Fibroblast of pulmonary artery (primary cell): ENCODE results near the gene RELN.
A peak's percentile ranks its signal among the peaks of the same experiment; 100 is the strongest.
"Not testable (repeated sequence)": the region's sequence is repeated elsewhere in the genome, so short reads cannot be mapped to it uniquely, and the experiment has no call there.

Experiments
- DNase-seq: peaks from one replicate; pipeline ENCODE4 v3.0.0-alpha.2; 2010; ENCODE audit warnings: low read depth
- H3K4me3 ChIP-seq: replicated peaks from 2 replicates; pipeline ENCODE4 v1.5.1; 2011; ENCODE audit warnings: low read depth, mild to moderate bottlenecking, control low read depth, low read length, moderate library complexity
- CTCF ChIP-seq: IDR thresholded peaks from 2 replicates; pipeline ENCODE4 v1.5.1; 2011; ENCODE audit warnings: mild to moderate bottlenecking, control low read depth, low read length, inconsistent platforms; ENCODE audit errors: missing control alignments

Gene RELN

GRCh38 chr7:103989200-103989784 is at the start of gene RELN:
Gene RELN, minus strand, starts transcription at chr7:103989658. Its CDS starts 302 bp downstream, at chr7:103989356.
- peak; percentile 19 for DNase-seq
- TF ChIP-seq CTCF, result no peak
- H3K4me3 ChIP-seq, result peak within 1 kb of the TSS; percentile 52

- TF ChIP-seq CTCF, result no peak
- H3K4me3 ChIP-seq, result no peak overlapping the region
- no peak for DNase-seq
These were observed 48.7 kb upstream of the RELN start for GRCh38 chr7:104038136-104038535.

- not testable (repeated sequence) for DNase-seq, H3K4me3 ChIP-seq
These were observed 47.4 kb upstream of the RELN start for GRCh38 chr7:104036889-104037288.

GRCh38 chr7:104035351-104035750 is 45.9 kb upstream of the RELN start:
- H3K4me3 ChIP-seq, result no peak overlapping the region
- DNase-seq, result no peak
- TF ChIP-seq CTCF, result no peak

- TF ChIP-seq CTCF, result no peak
- H3K4me3 ChIP-seq, result no peak overlapping the region
- no peak for DNase-seq
These were observed 45.2 kb upstream of the RELN start for GRCh38 chr7:104034679-104035078.

GRCh38 chr7:104033837-104034236 is 44.4 kb upstream of the RELN start:
- TF ChIP-seq CTCF, result no peak
- H3K4me3 ChIP-seq, result no peak overlapping the region
- DNase-seq, result no peak

GRCh38 chr7:104032486-104032885 is 43.0 kb upstream of the RELN start:
- no peak overlapping the region for H3K4me3 ChIP-seq
- TF ChIP-seq CTCF, result no peak

More at GRCh38 chr7:104032486-104032885, 43.0 kb upstream of the RELN start:
- DNase-seq, result no peak
